Body of pancreas (tissue), 4 donors: ENCODE data around the gene ATG7.

Source experiments
- CTCF ChIP-seq, 7 experiments: fragments of 450-650 bp in 4 of 7; fragments of 200-600 bp in 3 of 7; sonication (generic) in 3 of 7; IDR thresholded peaks; one replicate each; pipeline ENCODE4 v1.5.1; 2016 to 2019; ENCODE audit warnings: antibody characterized with exemption in 7 of 7
- POLR2A ChIP-seq, 3 donors: fragments of 450-650 bp; IDR thresholded peaks; one replicate each; pipeline ENCODE4 v1.6.1; 2016; ENCODE audit warnings: antibody characterized with exemption in 3 of 3, mild to moderate bottlenecking in 2 of 3

- TF ChIP-seq CTCF (IDR thresholded peaks at IDR 0.05) (no peak), POLR2A (IDR thresholded peaks at IDR 0.05) (no peak)
These were observed 21.0 kb upstream of the ATG7 start for GRCh38 chr3:11250902-11251806.
